Transverse colon (tissue), 4 donors: Measurements from ENCODE around the gene CABP4. TPM values are rescaled to one million over a fixed set of nuclear protein-coding genes. Genes with fewer than 3 reads are reported as not detected.
"Not testable (repeated sequence)": the region's sequence is repeated elsewhere in the genome, so short reads cannot be mapped to it uniquely, and the experiment has no call there.

ENCODE experiments used
- DNase-seq: peaks from one replicate; pipeline ENCODE4 v3.0.0-alpha.2; 2019
- H3K27ac ChIP-seq, 4 donors: fragments of 200-600 bp; sonication (generic); 2 replicates each; pipeline ENCODE4 v1.5.1; 2016 to 2018; ENCODE audit warnings: inconsistent platforms in 4 of 4
- H3K27me3 ChIP-seq: fragments of 200-600 bp; sonication (generic); 2 replicates; pipeline ENCODE4 v1.5.1; 2017; ENCODE audit warnings: inconsistent platforms
- H3K36me3 ChIP-seq, 4 donors: fragments of 200-600 bp; sonication (generic); 2 replicates each; pipeline ENCODE4 v1.5.1; 2017 to 2019; ENCODE audit warnings: inconsistent platforms in 4 of 4
- H3K4me1 ChIP-seq, 4 donors: fragments of 200-600 bp; sonication (generic); 2 replicates each; pipeline ENCODE4 v1.5.1; 2017 to 2020; ENCODE audit warnings: inconsistent platforms in 4 of 4
- H3K4me3 ChIP-seq, 4 donors: fragments of 200-600 bp; sonication (generic); 1 replicate in 1 of 4; 2 replicates in 3 of 4; pipeline versions ENCODE4 v1.5.1 to v1.6.1; 2017 to 2019; ENCODE audit warnings: inconsistent platforms in 4 of 4
- H3K9me3 ChIP-seq, 2 donors: fragments of 200-600 bp; sonication (generic); 2 replicates each; pipeline ENCODE4 v1.5.1; 2017 to 2019; ENCODE audit warnings: inconsistent platforms in 2 of 2
- EP300 ChIP-seq: sonication (generic); formaldehyde crosslinking; IDR thresholded peaks from one replicate; pipeline ENCODE4 v1.6.1; 2017; ENCODE audit warnings: antibody characterized with exemption, low read depth
- POLR2A ChIP-seq: fragments of 450-650 bp; IDR thresholded peaks from one replicate; pipeline ENCODE4 v1.6.1; 2016; ENCODE audit warnings: antibody characterized with exemption, mild to moderate bottlenecking, moderate library complexity
- POLR2AphosphoS5 ChIP-seq, 3 donors: sonication (generic); formaldehyde crosslinking; IDR thresholded peaks; one replicate each; pipeline ENCODE4 v1.6.1; 2016; ENCODE audit warnings: antibody characterized with exemption in 3 of 3
- WGBS, 2 donors: methylation state at CpG; one replicate each; pipeline ENCODE4 v1.1.5; 2018; ENCODE audit warnings: low coverage in 1 of 2; 5-methylcytosine and 5-hydroxymethylcytosine counted together
- in situ Hi-C, 4 donors: fragments of 200-750 bp; cut with MboI; loops; one replicate each; pipeline versions ENCODE4 v1.15.0 to v1.15.1; 2017; ENCODE audit warnings: low sequenced_read_pairs in 3 of 4, low pct_ligation_motif_present in 1 of 4, low pct_unique_long_range_greater_than_20kb in 1 of 4
- intact Hi-C: fragments of 100-400 bp; cut with DNase I; formaldehyde crosslinking; loops from one replicate; pipeline ENCODE4 v1.15.1; 2023; ENCODE audit warnings: low total_unique reads
- total RNA-seq, 4 donors: library from RNA; depleted of rRNA; stranded (reverse); fragments of >200 nt; gene quantifications; one replicate each; pipeline ENCODE4 v1.1.0, GENCODE V29; 2016
- TF ChIP-seq, protein P1 (sequence below), 5 experiments: fragments of 200-600 bp in 3 of 5; fragments of 450-650 bp in 2 of 5; sonication (generic) in 3 of 5; IDR thresholded peaks; 1 replicate in 2 of 5; 2 replicates in 3 of 5; pipeline ENCODE4 v1.5.1; 2016 to 2017; ENCODE audit warnings: antibody characterized with exemption in 5 of 5, inconsistent platforms in 3 of 5, mild to moderate bottlenecking in 2 of 5, moderate library complexity in 1 of 5

The CABP4 gene
- total RNA-seq, 4 donors from 2014 or later = 1.2 to 2.2 TPM; not detected in 2

DNA sequence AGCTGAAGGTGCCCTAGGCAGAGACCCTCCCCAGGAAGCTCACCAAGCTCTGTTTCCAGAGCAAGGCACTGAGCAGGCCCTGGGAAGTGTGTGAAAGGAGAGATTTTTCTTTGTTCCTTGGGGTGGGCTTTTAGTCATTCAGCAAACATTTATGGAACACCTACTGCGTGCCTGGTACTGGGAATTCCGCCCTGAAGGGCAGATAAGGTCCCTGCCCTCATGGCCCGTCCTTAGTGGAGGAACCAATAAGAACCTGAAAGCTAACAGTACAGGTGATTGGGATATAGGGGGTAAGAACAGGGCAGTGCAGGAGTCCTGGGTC is 10.0 kb downstream of the CABP4 start:
- Histone ChIP-seq H3K4me3 (peak overlapping the region; percentile 35 to 58 (median 53)), H3K9me3 (no peaks in the 10 kb centered on the region), H3K27ac (peak overlapping the region; percentile 92 to 96 (median 94)), H3K4me1 (peaks cover 22 to 41% (median 35%) of the 10 kb centered on the region in 4 donors), H3K27me3 (no peaks in the 10 kb centered on the region), H3K36me3 (no peaks in the 10 kb centered on the region)
- TF ChIP-seq POLR2A (no peak), EP300 (no peak), POLR2AphosphoS5 (IDR thresholded peaks at IDR 0.05) (no peak)
- TF ChIP-seq, protein P1, sequence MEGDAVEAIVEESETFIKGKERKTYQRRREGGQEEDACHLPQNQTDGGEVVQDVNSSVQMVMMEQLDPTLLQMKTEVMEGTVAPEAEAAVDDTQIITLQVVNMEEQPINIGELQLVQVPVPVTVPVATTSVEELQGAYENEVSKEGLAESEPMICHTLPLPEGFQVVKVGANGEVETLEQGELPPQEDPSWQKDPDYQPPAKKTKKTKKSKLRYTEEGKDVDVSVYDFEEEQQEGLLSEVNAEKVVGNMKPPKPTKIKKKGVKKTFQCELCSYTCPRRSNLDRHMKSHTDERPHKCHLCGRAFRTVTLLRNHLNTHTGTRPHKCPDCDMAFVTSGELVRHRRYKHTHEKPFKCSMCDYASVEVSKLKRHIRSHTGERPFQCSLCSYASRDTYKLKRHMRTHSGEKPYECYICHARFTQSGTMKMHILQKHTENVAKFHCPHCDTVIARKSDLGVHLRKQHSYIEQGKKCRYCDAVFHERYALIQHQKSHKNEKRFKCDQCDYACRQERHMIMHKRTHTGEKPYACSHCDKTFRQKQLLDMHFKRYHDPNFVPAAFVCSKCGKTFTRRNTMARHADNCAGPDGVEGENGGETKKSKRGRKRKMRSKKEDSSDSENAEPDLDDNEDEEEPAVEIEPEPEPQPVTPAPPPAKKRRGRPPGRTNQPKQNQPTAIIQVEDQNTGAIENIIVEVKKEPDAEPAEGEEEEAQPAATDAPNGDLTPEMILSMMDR (IDR thresholded peaks at IDR 0.05) = no peak
- in situ Hi-C loops = no loop called here
- 38% methylated on average over 3 of the region's 3 CpGs; no CpG with 5 or more reads in 1 of the 2 donors for WGBS, 2 donors
- intact Hi-C loops = no loop called here
- DNase-seq = no peak

DNA sequence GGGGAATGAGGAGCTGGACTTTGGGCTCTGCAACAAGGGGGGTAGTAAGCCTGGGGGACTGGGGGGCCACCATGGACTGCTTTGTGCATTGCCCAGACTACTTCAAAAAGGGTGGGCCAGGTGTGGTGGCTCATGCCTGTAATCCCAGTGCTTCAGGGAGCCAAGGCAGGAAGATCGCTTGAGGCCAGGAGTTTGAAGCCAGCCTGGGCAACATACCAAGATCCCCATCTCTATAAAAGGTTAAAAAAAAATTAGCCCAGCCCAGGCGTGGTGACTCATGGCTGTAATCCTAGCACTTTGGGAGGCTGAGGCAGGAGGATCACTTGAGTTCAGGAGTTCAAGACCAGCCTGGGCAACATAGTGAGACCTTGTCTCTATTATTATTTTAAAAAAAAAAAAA is 10.4 kb downstream of the CABP4 start:
- H3K27ac ChIP-seq = peak overlapping the region; percentile 92 to 96 (median 94)
- H3K4me3 ChIP-seq = peak overlapping the region in 2 of 4 donors; percentile 54 to 58
- H3K4me1 ChIP-seq = peaks cover 22 to 41% (median 35%) of the 10 kb centered on the region in 4 donors
- 60% methylated on average over 2 of the region's 2 CpGs; no CpG with 5 or more reads in 1 of the 2 donors for WGBS, 2 donors
- in situ Hi-C loops, intact Hi-C loops, H3K36me3 ChIP-seq, DNase-seq, H3K9me3 ChIP-seq, H3K27me3 ChIP-seq: not testable (repeated sequence)

DNA sequence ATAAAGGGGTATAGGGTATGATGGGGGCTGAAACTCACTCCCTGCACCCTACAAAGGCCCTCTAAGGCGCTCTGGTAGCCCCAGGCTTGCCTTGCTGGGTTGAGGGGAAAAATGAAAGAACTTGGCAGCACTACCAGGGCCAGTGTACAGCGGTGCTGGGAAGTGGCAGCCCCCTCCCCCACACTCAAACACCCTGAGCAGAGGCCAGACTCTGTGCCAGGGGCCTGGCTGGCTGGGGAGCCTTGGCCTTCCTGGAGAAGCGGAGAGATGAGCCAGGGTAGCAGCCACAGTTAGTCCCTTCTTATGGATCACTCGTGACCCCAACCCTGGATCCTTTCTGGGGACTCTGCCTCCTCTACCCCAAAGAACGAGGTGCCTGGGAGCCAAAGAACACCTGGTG is 11.2 kb downstream of the CABP4 start:
- no peak for DNase-seq
- no peak overlapping the region for H3K4me3 ChIP-seq
- H3K27ac ChIP-seq = peak overlapping the region in 1 of 4 donors; percentile 96
- in situ Hi-C loops = no loop called here
- no peaks in the 10 kb centered on the region for H3K36me3 ChIP-seq
- peaks cover 22 to 41% (median 35%) of the 10 kb centered on the region in 4 donors for H3K4me1 ChIP-seq
- no peak for TF ChIP-seq EP300
- no peak for TF ChIP-seq POLR2AphosphoS5 (IDR thresholded peaks at IDR 0.05)
- TF ChIP-seq, protein P1 (IDR thresholded peaks at IDR 0.05) = no peak
- TF ChIP-seq POLR2A = no peak
- intact Hi-C loops = no loop called here
- WGBS, 2 donors = 83% methylated on average over 5 of the region's 5 CpGs; no CpG with 5 or more reads in 1 of the 2 donors
- H3K9me3 ChIP-seq = no peaks in the 10 kb centered on the region
- no peaks in the 10 kb centered on the region for H3K27me3 ChIP-seq

DNA sequence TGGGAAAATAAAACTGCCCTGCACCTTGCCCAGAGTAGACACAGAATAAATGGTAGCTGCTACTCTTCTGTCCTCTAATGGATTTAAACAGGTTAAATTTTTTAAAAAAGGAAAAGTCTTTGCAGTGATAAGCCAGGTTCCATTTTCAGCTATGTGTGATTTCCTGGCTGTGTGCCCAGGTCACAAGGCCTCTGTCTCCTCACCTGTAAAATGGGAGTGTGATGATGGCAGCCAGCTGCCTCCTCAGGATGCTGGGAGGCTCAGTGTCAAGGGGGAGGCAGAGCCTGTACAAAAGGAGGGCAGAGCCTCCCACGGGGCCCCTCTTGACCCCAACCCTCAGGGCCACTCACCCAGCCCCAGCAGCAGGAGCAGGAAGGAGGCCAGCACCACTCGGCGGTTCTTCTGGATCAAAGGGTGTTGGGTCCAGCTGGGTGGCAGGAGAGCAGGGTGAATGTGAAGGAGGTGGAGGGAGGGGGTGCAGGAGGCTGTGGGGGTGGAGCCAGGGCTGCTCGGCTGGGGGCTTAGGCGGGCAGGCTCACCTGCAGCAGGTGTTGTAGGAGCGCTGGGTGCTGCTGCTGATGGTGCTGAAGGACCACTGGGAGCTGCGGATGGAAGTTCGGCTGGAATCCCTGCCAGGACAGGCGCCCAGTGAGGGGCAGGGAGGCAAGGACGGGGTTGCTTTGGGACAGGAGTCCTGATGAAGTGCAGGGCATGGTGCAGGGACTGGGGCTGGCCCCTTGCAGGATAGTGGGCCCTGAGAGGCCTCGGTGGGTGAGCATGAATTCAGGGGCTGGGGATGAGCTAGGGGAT is 12.0 kb downstream of the CABP4 start:
- in situ Hi-C loops (no loop called here), intact Hi-C loops (no loop called here)
- WGBS, 2 donors = 69 to 100% methylated on average over 1 to 11 of the region's 11 CpGs
- H3K4me1 ChIP-seq = peaks cover 22 to 41% (median 35%) of the 10 kb centered on the region in 4 donors
- DNase-seq = no peak
- no peak overlapping the region for H3K4me3 ChIP-seq
- no peaks in the 10 kb centered on the region for H3K36me3 ChIP-seq
- H3K27ac ChIP-seq = peak overlapping the region; percentile 86 to 90 (median 90)
- TF ChIP-seq POLR2A (no peak), POLR2AphosphoS5 (IDR thresholded peaks at IDR 0.05) (no peak), EP300 (no peak)
- TF ChIP-seq, protein P1 (IDR thresholded peaks at IDR 0.05) = no peak
- H3K27me3 ChIP-seq = no peaks in the 10 kb centered on the region
- no peaks in the 10 kb centered on the region for H3K9me3 ChIP-seq
